Measurements from ENCODE around the gene TRPM4.
"Not testable (repeated sequence)": the region's sequence is repeated elsewhere in the genome, so short reads cannot be mapped to it uniquely, and the experiment has no call there.

The TRPM4 gene

GRCh38 chr19:49224441-49224840, 66.8 kb downstream of the TRPM4 start:
- H2BK15ac ChIP-seq (ENCODE audit: low read length); H3K14ac ChIP-seq (ENCODE audit: low read length); DNase-seq (ENCODE audit: low spot score); H3K18ac ChIP-seq (ENCODE audit: low read length); H3K4me3 ChIP-seq (ENCODE audit: low read length in 2 of 2); H2BK120ac ChIP-seq (ENCODE audit: low read depth, low read length); H3K4ac ChIP-seq (ENCODE audit: low read length); H3K79me1 ChIP-seq (ENCODE audit: low read depth, low read length); H3K27ac ChIP-seq (replicated peaks; ENCODE audit: low read length); H2BK5ac ChIP-seq (ENCODE audit: low read length); H3K9me3 ChIP-seq (replicated peaks in 1 of 2; ENCODE audit: control insufficient read depth in 2 of 2, insufficient read depth in 1 of 2, low read depth in 1 of 2, low read length in 2 of 2); H2AK5ac ChIP-seq (ENCODE audit: low read depth, low read length); H3K9ac ChIP-seq (ENCODE audit: low read depth, low read length, poor library complexity); H2BK12ac ChIP-seq (ENCODE audit: low read length); H3K27me3 ChIP-seq (ENCODE audit: control insufficient read depth in 3 of 3, insufficient read depth in 3 of 3, low read depth in 1 of 3, low read length in 3 of 3); H3K36me3 ChIP-seq (replicated peaks in 1 of 2; ENCODE audit: control insufficient read depth in 2 of 2, insufficient read depth in 2 of 2, low read length in 2 of 2); H4K8ac ChIP-seq (ENCODE audit: low read depth, low read length); H3K4me2 ChIP-seq (ENCODE audit: insufficient read depth, low read length, poor library complexity, severe bottlenecking); H2AFZ ChIP-seq (ENCODE audit: low read length); H3K23ac ChIP-seq (ENCODE audit: low read depth, low read length, poor library complexity); H4K91ac ChIP-seq (ENCODE audit: low read depth, low read length, poor library complexity); H3K4me1 ChIP-seq (ENCODE audit: control insufficient read depth in 2 of 2, insufficient read depth in 1 of 2, low read depth in 1 of 2, low read length in 2 of 2): not testable (repeated sequence)
- no CpG with 5 or more reads among the region's 11 CpGs for WGBS, 2 donors (ENCODE audit: extremely low coverage in 2 of 2, insufficient read length in 2 of 2, insufficient replicate concordance in 1 of 2)

- Histone ChIP-seq H3K79me1 (ENCODE audit: low read depth, low read length) (no peaks in the 10 kb centered on the region), H2BK5ac (ENCODE audit: low read length) (no peak overlapping the region), H2AFZ (ENCODE audit: low read length) (no peak overlapping the region), H3K23ac (ENCODE audit: low read depth, low read length, poor library complexity) (no peak overlapping the region), H3K27me3 (ENCODE audit: control insufficient read depth in 3 of 3, insufficient read depth in 3 of 3, low read depth in 1 of 3, low read length in 3 of 3) (no peaks in the 10 kb centered on the region), H3K4ac (ENCODE audit: low read length) (no peak overlapping the region), H3K18ac (ENCODE audit: low read length) (no peak overlapping the region), H3K4me1 (ENCODE audit: control insufficient read depth in 2 of 2, insufficient read depth in 1 of 2, low read depth in 1 of 2, low read length in 2 of 2) (no peaks in the 10 kb centered on the region), H4K8ac (ENCODE audit: low read depth, low read length) (no peak overlapping the region), H2BK15ac (ENCODE audit: low read length) (no peak overlapping the region), H3K9me3 (replicated peaks in 1 of 2; ENCODE audit: control insufficient read depth in 2 of 2, insufficient read depth in 1 of 2, low read depth in 1 of 2, low read length in 2 of 2) (no peaks in the 10 kb centered on the region), H3K14ac (ENCODE audit: low read length) (no peak overlapping the region), H4K91ac (ENCODE audit: low read depth, low read length, poor library complexity) (no peak overlapping the region), H3K9ac (ENCODE audit: low read depth, low read length, poor library complexity) (no peak overlapping the region), H2AK5ac (ENCODE audit: low read depth, low read length) (no peak overlapping the region), H3K4me3 (ENCODE audit: low read length in 2 of 2) (no peak overlapping the region), H3K4me2 (ENCODE audit: insufficient read depth, low read length, poor library complexity, severe bottlenecking) (no peak overlapping the region), H2BK120ac (ENCODE audit: low read depth, low read length) (no peak overlapping the region), H3K27ac (replicated peaks; ENCODE audit: low read length) (no peak overlapping the region), H3K36me3 (replicated peaks in 1 of 2; ENCODE audit: control insufficient read depth in 2 of 2, insufficient read depth in 2 of 2, low read length in 2 of 2) (no peaks in the 10 kb centered on the region), H2BK12ac (ENCODE audit: low read length) (no peak overlapping the region)
- no CpG with 5 or more reads among the region's 8 CpGs for WGBS, 2 donors (ENCODE audit: extremely low coverage in 2 of 2, insufficient read length in 2 of 2, insufficient replicate concordance in 1 of 2)
- peak; percentile 48 for DNase-seq (ENCODE audit: low spot score)
These were observed 67.3 kb downstream of the TRPM4 start for GRCh38 chr19:49224879-49225278.

- no peak overlapping the region for H2BK12ac ChIP-seq (ENCODE audit: low read length)
- H3K4me3 ChIP-seq (ENCODE audit: low read length in 2 of 2) = no peak overlapping the region
- H2AK5ac ChIP-seq (ENCODE audit: low read depth, low read length) = no peak overlapping the region
- no peaks in the 10 kb centered on the region for H3K9me3 ChIP-seq (replicated peaks in 1 of 2; ENCODE audit: control insufficient read depth in 2 of 2, insufficient read depth in 1 of 2, low read depth in 1 of 2, low read length in 2 of 2)
- H4K91ac ChIP-seq (ENCODE audit: low read depth, low read length, poor library complexity) = no peak overlapping the region
- DNase-seq (ENCODE audit: low spot score) = no peak
- WGBS, 2 donors (ENCODE audit: extremely low coverage in 2 of 2, insufficient read length in 2 of 2, insufficient replicate concordance in 1 of 2) = no CpG with 5 or more reads among the region's 3 CpGs
- H2BK15ac ChIP-seq (ENCODE audit: low read length) = no peak overlapping the region
- H3K4me1 ChIP-seq (ENCODE audit: control insufficient read depth in 2 of 2, insufficient read depth in 1 of 2, low read depth in 1 of 2, low read length in 2 of 2) = peaks cover 0 to 2% of the 10 kb centered on the region in 2 donors
- no peak overlapping the region for H3K9ac ChIP-seq (ENCODE audit: low read depth, low read length, poor library complexity)
- H3K18ac ChIP-seq (ENCODE audit: low read length) = no peak overlapping the region
- H2BK120ac ChIP-seq (ENCODE audit: low read depth, low read length) = no peak overlapping the region
- H3K23ac ChIP-seq (ENCODE audit: low read depth, low read length, poor library complexity) = no peak overlapping the region
- H3K36me3 ChIP-seq (replicated peaks in 1 of 2; ENCODE audit: control insufficient read depth in 2 of 2, insufficient read depth in 2 of 2, low read length in 2 of 2) = no peaks in the 10 kb centered on the region
- no peak overlapping the region for H3K27ac ChIP-seq (replicated peaks; ENCODE audit: low read length)
- no peak overlapping the region for H2AFZ ChIP-seq (ENCODE audit: low read length)
- H3K4me2 ChIP-seq (ENCODE audit: insufficient read depth, low read length, poor library complexity, severe bottlenecking) = no peak overlapping the region
- H3K14ac ChIP-seq (ENCODE audit: low read length) = no peak overlapping the region
- H3K4ac ChIP-seq (ENCODE audit: low read length) = no peak overlapping the region
- no peak overlapping the region for H4K8ac ChIP-seq (ENCODE audit: low read depth, low read length)
- H3K79me1 ChIP-seq (ENCODE audit: low read depth, low read length) = no peaks in the 10 kb centered on the region
- no peaks in the 10 kb centered on the region for H3K27me3 ChIP-seq (ENCODE audit: control insufficient read depth in 3 of 3, insufficient read depth in 3 of 3, low read depth in 1 of 3, low read length in 3 of 3)
- no peak overlapping the region for H2BK5ac ChIP-seq (ENCODE audit: low read length)
These were observed 71.8 kb downstream of the TRPM4 start for GRCh38 chr19:49229416-49229815.

GRCh38 chr19:49231389-49231788, 73.8 kb downstream of the TRPM4 start:
- H3K4me3 ChIP-seq (ENCODE audit: low read length in 2 of 2) = no peak overlapping the region
- no peaks in the 10 kb centered on the region for H3K36me3 ChIP-seq (replicated peaks in 1 of 2; ENCODE audit: control insufficient read depth in 2 of 2, insufficient read depth in 2 of 2, low read length in 2 of 2)
- H4K8ac ChIP-seq (ENCODE audit: low read depth, low read length) = no peak overlapping the region
- H2AK5ac ChIP-seq (ENCODE audit: low read depth, low read length) = no peak overlapping the region
- no peak for DNase-seq (ENCODE audit: low spot score)
- H3K23ac ChIP-seq (ENCODE audit: low read depth, low read length, poor library complexity) = no peak overlapping the region
- H3K79me1 ChIP-seq (ENCODE audit: low read depth, low read length) = no peaks in the 10 kb centered on the region
- no peak overlapping the region for H2BK15ac ChIP-seq (ENCODE audit: low read length)
- no peak overlapping the region for H2BK5ac ChIP-seq (ENCODE audit: low read length)
- H3K4me2 ChIP-seq (ENCODE audit: insufficient read depth, low read length, poor library complexity, severe bottlenecking) = no peak overlapping the region
- H3K27me3 ChIP-seq (ENCODE audit: control insufficient read depth in 3 of 3, insufficient read depth in 3 of 3, low read depth in 1 of 3, low read length in 3 of 3) = no peaks in the 10 kb centered on the region
- WGBS, 2 donors (ENCODE audit: extremely low coverage in 2 of 2, insufficient read length in 2 of 2, insufficient replicate concordance in 1 of 2) = no CpG with 5 or more reads among the region's 7 CpGs
- H3K4ac ChIP-seq (ENCODE audit: low read length) = no peak overlapping the region
- no peak overlapping the region for H2AFZ ChIP-seq (ENCODE audit: low read length)
- H3K18ac ChIP-seq (ENCODE audit: low read length) = no peak overlapping the region
- no peak overlapping the region for H2BK120ac ChIP-seq (ENCODE audit: low read depth, low read length)
- no peak overlapping the region for H2BK12ac ChIP-seq (ENCODE audit: low read length)
- H3K9me3 ChIP-seq (replicated peaks in 1 of 2; ENCODE audit: control insufficient read depth in 2 of 2, insufficient read depth in 1 of 2, low read depth in 1 of 2, low read length in 2 of 2) = no peaks in the 10 kb centered on the region
- no peak overlapping the region for H4K91ac ChIP-seq (ENCODE audit: low read depth, low read length, poor library complexity)
- H3K27ac ChIP-seq (replicated peaks; ENCODE audit: low read length) = no peak overlapping the region
- no peak overlapping the region for H3K9ac ChIP-seq (ENCODE audit: low read depth, low read length, poor library complexity)
- no peak overlapping the region for H3K14ac ChIP-seq (ENCODE audit: low read length)
- H3K4me1 ChIP-seq (ENCODE audit: control insufficient read depth in 2 of 2, insufficient read depth in 1 of 2, low read depth in 1 of 2, low read length in 2 of 2) = peaks cover 0 to 2% of the 10 kb centered on the region in 2 donors
